HG02938 (cell line): ENCODE results near the gene AKAP13.

Source experiments
- ATAC-seq: cut with Tn5 transposase; IDR thresholded peaks from one replicate; pipeline ENCODE4 v1.9.1; 2021; ENCODE audit warnings: mild to moderate bottlenecking, moderate library complexity; ENCODE audit not compliant: unreplicated experiment

AKAP13 gene

DNA sequence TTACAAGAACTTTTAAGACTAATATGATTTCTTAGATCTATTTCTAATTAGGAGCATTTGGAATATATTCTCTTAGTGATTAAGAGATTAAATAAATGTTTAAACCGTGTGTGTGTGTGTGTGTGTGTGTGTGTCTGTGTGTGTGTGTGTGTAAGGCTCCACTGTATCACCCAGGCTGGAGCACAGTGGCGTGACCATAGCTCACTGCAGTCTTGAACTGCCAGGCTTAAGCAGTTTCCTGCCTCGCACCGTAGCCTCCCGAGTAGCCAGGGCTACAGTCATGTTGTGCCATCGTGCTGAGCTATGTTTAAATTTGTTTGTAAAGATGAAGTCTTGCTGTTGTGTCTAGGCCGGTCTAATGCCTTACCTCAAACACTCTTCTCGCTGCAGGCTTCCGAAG, 305.0 kb downstream of the AKAP13 start:
- no peak for ATAC-seq

DNA sequence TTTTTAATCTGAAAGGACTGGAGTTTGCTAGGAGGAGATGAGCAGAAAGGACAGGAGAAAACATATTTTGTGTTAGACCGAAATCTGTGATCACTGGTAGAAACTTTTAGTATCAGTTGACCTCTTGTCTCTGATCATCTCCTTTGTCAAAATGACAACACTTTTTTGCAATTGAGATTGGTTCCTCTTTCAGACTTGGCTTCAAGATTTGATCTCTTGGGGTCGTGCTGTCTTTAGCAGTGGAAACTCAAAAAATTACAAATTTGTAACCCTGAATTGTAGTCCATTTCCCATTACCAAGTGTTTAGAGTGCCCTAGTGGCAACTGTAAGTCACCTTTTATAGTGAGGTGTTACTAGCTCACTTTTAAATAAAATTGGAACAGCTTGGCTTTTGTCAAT, 306.9 kb downstream of the AKAP13 start:
- no peak for ATAC-seq

DNA sequence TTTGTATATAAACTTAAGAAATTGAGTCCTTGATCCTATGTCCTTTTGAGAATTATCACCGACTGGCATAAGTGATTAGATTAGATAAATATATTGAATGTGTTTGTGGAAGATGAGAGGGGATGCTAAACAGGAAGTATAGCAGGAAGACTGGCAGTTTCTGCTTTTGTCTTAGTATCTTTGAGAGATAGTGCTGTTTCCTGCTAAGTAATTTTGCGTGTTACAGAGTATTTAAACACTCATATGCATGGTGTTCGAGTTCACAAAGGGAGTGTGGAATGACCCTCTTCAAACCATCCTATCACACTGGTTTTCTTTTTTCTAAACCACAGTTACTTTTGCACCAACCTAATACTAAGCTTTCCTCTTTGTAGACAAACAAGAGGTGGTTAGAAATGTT, 308.3 kb downstream of the AKAP13 start:
- ATAC-seq, result no peak

DNA sequence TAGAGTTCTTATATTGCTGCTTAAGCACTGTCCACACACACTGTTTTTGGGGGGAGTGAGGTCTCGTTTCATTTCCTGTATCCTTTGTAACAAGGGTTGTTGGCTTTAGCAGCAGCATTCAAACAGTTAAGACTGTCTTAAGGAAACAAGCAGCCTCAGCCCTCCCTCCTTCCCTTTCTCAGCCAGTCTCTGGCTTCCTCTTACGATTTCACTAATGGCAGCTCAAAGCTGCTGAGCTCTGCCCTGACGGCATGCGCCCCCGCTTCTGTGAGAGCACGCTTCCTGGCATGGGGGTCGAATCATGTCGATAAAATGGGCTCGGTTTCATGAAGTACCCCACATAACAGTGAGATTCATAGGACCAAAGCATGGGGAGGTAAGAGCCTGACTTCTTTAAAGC, 309.3 kb downstream of the AKAP13 start:
- no peak for ATAC-seq

DNA sequence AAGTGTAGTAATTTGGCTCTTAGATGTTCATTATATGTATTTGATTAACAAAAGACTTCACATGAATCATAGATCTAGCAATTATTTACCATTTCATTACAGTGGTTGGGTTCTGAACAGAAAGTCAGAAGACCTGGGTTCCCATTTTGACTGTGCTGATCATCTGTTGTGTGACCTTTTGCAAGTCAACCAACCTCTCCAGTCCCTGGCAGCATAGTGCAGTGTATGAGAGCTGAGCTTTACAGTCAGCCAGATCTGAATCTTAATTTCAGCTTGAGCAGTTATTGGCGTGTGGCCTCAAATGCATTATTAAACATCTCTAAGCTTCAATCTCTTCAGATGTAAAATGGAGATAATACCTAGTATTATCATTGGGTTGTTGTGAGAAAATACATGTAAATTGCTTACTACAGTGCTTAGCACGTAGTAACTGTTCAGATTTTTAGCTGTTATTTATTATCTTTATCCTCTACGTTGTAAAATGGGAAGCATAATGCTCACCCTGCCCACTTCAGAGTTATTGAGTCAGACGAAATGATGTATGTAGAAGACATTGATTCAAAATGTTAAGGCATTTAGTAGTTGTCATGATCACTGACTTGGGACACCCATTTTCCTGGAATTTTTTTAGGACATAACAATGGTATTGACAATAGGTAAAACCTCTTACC, 310.3 kb downstream of the AKAP13 start:
- ATAC-seq, result peak; percentile 51

DNA sequence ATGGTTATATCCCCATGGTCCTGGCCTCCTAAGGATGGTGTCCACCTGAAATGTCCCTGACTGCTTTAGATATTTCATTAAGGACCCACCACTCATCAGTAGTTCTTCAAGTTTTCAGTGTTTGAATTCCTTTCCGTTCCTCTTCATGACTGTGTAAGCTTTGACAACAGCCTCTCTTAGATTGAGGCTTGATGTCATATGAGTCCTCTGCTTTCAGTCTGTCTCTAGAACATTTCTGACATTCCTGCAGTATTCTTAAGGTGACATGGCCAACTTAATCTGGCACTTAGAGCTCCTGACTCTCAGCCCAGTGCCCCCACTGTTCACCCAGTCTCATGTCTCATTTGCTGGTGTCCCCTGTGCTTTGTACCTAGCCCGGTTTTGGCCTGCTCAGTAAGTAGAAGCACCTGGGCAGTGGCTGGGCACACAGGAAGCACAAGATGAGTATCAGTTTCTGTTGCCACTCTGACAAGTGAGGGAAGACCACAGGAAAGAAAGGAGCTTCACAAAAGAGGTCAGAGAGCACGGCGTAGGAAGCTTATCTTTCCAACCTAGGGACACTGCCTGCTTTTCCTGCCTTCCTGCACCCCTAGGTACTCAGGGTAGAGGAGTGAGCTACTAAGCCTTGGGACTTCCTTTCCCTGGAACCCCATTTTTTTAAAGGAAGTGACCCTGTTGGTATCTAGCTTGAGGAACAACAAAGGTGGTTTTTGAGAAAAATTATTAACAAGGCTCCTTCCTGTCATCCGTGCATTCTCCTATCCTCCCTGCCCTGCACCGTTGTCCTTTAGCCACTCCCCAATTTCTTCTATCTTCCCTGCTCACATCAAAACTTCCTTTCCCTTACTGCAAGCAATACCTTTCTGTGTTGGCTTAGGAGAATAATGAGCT, 311.2 kb downstream of the AKAP13 start:
- peak; percentile 37 for ATAC-seq

DNA sequence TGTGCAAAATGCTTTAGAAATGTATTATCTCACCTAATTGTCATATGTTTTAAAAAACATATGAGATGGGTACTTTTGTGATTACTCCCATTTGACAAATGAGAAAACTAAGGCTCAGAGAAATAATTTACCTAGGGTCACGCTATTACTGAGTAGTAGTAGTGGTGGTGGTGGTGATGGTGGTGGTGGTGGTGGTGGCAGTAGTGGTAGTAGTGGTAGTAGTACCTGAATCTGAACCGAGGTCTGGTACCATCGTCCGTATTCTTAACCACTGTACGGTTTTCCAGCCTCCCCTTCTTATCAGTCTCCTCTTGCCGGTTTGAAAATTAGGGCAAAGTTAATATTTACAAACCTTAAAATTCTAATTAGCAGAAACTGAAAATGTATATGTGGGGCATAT, 311.9 kb downstream of the AKAP13 start:
- no peak for ATAC-seq

DNA sequence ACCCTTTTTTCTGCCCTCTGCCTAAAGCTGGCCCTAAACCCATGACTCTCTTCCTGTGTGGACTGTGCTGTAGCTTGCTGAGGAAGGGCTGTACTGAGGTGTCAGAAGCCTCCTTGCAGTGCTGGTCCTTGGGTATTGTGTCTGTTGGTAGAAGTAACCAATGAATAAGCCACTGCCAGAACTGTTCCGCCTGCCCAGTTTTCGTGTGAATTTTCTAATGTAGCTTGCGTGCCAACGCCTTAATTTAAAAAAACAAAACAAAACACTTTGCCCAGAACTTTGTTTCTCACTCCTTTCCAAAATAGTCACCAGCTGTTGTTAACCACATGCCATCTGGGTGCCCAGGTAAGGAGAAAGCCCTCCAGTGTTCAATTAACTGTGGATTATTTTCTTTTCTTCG, 312.5 kb downstream of the AKAP13 start:
- peak; percentile 44 for ATAC-seq

DNA sequence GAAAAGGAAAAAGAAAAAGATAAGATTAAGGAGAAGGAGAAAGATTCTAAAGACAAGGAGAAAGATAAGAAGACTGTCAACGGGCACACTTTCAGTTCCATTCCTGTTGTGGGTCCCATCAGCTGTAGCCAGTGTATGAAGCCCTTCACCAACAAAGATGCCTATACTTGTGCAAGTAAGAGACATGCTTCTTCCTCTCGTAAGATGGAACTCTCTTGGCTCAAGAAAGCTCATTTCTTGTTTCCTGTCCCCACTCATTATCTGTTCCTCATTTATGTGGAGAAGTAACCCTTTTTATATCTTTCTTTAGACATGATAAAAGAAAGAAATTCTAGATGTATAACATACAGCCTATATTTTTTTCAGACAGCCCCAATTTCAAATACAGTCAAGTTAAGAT, 312.9 kb downstream of the AKAP13 start:
- ATAC-seq, result no peak

DNA sequence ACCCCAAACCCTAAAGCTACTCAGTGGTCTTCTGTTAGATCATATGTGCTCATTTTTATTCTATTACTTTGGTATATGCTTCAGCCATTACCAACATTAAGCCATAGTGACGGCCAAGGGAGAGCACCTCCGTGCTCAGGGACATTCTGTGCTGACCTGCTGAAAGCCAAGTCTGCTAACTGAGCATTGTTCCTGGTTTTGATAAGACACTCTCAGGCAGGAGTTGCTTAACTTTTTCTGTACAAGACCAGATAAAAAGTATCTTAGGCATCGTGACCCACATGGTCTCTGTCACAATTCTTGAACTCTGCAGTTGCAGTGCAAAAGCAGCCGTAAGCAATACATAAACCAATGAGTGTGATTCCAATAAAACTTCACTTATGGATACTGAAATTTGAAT, 313.7 kb downstream of the AKAP13 start:
- ATAC-seq, result no peak

DNA sequence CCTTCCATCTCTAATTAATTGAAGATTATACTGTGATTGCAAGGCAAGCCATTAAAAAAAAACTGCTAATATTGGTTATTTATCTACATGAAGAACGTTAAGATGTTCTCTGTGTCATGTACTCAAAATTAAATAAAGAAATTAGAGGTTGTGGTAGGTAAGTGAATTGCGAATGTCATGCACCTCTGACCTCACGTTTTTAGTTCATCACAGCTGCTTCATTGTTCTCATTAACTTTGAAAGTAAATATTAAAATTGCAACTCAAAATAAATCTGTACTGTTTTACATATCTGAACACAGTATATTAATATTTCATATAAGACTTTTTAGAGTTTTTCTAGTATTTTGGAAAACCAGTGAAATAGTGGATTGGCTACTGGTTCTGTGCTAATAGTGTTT, 320.4 kb downstream of the AKAP13 start:
- ATAC-seq, result no peak

DNA sequence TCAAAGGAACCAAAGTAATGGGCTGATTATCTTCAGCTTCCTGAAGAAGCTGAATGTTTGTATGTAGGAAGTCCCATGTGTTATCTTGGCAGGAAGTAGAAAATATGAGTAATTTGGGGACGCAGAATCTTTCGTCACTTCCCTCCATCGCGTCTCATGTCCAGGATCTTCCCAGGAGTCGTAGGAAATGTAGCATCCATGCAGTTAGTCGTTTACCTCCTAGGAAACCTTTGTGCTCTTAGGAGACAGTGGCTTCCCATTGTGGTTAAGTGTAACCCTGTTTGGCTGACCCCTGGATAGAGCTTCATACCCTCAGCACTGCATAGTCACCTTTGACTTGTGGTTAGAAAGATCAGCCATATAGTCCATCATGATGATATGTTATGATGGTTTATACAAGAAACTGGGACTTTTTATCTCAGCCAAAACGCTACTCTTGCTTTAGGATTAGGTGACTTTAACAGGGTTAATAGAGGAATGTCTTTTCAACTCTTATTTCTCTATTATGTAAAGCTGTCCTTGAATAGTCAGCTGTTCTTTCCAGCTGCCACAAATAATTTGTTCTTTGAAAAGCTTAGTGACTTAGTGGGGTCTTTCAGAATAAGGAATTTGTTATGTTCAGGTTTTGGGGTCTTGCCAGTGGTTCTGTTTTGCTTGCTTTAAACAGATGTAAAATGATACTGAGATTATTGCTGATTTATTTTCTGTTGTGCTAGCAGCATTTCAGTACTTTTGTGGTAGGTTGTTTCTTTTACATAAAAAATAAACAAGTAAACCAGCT, 322.1 kb downstream of the AKAP13 start:
- ATAC-seq, result no peak

DNA sequence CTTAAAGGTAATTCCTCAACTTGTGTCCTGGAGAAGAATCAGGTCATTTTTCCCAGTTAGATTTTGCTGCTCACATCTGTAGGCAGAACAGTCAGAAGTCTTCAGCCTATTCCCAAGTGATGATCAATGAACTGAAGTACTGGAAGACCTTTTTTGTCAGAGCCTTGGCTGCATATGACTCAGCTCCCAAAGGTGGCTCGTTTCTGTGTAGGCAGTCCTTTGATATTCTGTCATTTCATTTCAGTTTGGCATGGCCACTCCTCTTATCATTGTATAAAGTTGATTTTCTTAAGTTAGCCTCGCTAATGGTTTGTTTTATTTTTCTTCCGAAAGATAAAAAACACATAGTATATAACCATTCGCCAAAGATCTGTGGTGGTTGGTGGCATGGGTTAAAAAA, 323.7 kb downstream of the AKAP13 start:
- no peak for ATAC-seq

DNA sequence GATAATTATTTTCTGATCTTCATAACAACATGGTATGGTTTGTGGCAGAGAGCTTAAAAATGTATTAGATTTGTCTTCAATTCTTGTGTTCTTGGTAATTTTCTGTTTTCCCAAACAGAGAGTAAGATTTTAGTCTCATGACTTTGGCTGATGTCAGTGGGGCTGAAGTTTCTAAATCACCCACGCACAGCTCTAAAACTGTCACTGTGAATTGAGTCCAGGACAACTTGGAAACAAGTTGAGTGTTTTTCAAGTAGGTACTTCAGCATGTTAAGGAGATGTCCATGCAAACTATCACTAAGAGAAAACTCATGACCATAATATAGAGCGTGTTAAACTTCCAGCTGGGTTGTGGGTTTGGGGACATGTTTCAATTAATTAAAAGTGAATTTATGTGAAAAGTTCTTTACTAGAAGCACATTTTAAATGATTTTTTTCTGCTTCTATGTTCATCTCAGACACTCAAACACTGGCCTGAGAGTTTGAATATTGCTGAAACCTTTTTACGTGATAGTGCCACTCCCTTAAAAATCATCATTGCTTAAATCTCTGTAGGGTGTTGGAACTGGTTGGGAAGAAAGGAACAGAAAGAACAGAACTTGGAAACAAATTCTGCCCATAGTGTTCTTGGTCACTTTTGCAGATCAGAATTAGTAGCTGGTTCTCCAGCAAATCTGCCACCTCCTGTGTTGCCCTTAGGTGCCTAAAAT, 324.5 kb downstream of the AKAP13 start:
- ATAC-seq, result no peak

DNA sequence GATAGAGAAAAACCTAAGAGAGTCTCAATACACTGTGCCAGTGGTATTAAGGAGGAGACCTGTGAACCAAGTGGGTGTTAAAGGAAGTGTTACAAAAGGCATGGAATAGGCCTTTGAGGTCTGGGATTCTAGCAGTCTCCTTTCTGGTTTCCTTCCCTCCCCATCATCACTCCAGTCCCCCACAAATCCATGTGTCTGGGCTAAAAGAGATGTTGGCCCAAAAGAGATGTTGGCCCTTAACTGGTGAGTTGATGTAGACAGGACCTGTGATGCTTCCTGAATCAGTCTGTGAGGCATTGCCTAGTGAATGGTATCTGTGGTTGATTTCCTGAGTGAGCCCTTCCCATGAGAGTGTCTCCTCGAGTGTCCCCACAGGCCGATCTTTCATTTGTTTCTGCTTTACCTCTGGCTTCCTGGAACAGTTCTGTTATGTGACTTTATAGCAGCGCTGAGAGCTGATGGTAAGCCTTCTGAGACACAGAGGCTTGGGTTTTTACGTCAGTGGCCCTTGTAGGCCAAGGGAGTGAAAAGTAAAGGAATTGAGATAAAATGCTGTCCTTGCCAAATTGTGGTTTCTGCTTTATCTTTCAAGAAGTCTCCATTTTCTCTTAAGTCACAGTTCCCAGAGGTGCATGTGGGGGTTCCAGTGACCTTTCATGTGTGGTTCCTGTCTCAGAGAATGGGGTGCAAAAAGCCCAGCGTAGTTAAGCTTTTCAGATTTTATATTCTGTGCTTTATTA, 326.5 kb downstream of the AKAP13 start:
- peak; percentile 27 for ATAC-seq

DNA sequence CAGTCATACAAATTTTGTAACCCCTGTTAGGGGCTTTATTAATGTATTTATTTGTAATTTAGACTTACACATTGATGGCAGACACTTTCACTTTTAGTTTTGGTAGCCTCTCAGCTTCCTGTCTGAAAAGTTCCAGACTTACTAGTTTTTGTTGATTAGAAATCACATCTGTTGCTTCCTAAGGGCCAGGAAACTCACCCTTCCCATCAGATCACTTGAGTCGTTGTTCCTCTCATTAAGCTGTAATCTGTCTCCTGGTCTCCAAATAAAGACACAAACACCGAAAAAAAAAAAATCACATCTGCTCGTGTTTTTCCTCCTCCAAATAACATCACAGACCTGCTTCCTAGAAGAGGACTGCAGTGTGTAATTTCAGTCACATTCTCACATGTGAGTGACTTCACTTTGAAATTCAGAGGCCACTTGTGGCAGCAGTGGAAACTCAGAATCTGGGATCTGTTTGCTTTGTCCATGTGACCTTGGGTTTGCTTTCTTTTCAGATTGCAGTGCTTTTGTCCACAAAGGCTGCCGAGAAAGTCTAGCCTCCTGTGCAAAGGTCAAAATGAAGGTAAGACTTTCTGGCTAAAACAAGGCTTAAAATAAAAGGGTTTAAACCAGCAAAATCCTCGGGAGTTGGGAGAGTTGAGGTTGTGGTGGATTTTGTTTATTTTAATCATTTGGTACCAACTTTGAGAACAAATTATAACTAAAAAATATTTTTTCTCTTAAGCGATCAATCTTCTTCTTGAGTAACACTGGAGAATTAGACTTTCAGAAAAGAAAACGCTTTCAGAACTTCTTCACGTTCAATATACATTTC, 327.3 kb downstream of the AKAP13 start:
- peak; percentile 6 for ATAC-seq

DNA sequence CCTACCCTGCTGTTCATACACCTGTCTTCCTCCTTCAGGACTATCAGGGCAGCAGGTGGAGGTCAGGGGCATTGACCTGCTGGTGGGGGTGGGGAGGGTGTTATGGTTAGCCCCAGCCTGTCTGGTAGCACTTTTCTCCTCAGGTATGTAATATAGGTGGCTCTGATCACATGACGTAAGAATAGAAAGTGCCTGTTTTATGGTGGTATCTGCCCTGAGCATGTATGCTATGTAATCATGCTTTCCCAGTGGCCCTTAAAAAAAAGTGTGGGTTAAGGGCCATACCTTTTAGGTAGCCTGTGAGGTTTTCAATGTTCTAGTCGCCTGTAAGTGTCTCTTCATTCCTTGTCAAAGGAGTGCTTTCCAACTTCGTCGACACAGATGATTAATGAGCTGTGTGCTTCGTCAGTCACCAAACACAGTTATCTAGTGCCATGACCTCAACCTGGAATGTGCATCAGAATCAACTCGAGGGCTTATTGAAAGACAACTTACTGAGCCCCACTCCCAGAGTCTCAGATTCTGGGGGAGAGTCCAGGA, 328.1 kb downstream of the AKAP13 start:
- ATAC-seq, result no peak

DNA sequence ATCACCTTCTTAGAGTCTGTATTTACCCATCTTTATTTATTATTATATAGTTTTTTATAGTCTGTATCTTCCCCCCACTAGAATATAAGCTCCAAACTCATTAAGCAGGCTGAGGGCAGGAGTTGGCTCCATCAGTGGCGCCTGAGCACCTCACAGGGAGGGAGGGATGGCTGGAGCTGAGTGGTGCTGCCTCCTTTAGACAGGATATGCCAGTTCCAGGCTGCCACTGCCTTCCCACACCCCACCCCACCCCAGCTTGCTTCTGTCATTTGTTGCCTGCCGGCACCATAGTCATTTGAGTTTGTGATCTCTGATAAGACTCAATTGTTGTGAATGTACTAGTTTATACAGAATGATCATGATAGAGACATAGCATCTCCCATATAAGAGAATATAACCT, 328.8 kb downstream of the AKAP13 start:
- ATAC-seq, result no peak

DNA sequence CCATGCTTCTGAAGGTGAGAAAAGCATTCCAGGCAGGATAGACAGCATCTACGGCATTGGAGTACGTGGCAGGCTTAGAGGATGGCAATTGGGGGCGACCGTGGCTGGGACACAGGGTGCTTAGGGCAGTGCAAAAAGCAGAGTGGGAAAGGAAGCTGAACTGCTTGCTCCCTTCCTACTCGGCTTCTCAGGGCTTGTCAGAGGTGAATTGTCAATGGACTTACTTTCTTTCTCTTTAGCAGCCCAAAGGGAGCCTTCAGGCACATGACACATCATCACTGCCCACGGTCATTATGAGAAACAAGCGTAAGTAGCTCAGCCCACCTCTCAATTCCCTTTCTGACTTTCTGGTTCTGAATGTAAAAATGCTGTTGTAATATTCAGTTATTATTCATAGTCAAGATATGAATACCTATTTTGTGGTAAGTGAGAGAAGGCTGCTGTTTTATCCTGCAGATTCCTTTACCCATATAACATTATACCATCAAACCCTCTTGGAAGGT, 330.0 kb downstream of the AKAP13 start:
- peak; percentile 65 for ATAC-seq
